ENCODE results near the gene GATAD1.
"Not testable (repeated sequence)": the region's sequence is repeated elsewhere in the genome, so short reads cannot be mapped to it uniquely, and the experiment has no call there.

Gene GATAD1

GRCh38 chr7:92437956-92438491 is 9.3 kb upstream of the GATAD1 start:
- no peak for DNase-seq

GRCh38 chr7:92442720-92443119 is 4.6 kb upstream of the GATAD1 start:
- DNase-seq: not testable (repeated sequence)

GRCh38 chr7:92446869-92447344 is 375 bp upstream of the GATAD1 start:
- no peak for DNase-seq

GRCh38 chr7:92448205-92448747 is 994 bp downstream of the GATAD1 start:
- peak; percentile 38 for DNase-seq

GRCh38 chr7:92451645-92452044 is 4.4 kb downstream of the GATAD1 start:
- no peak for DNase-seq

- DNase-seq: no peak
These were observed 9.0 kb downstream of the GATAD1 start for GRCh38 chr7:92456236-92456635.

- DNase-seq: no peak
These were observed 12.8 kb downstream of the GATAD1 start for GRCh38 chr7:92460109-92460508.

GRCh38 chr7:92460510-92460909 is 13.2 kb downstream of the GATAD1 start:
- no peak for DNase-seq

- DNase-seq: peak; percentile 47
These were observed 14.0 kb downstream of the GATAD1 start for GRCh38 chr7:92461027-92462003.

- DNase-seq: no peak
These were observed 15.3 kb downstream of the GATAD1 start for GRCh38 chr7:92462560-92462959.

- no peak for DNase-seq
These were observed 17.2 kb downstream of the GATAD1 start for GRCh38 chr7:92464515-92464914.

- DNase-seq: no peak
These were observed 19.4 kb downstream of the GATAD1 start for GRCh38 chr7:92466682-92467081.

GRCh38 chr7:92468589-92468988 is 21.3 kb downstream of the GATAD1 start:
- DNase-seq: not testable (repeated sequence)

- DNase-seq: not testable (repeated sequence)
These were observed 26.7 kb downstream of the GATAD1 start for GRCh38 chr7:92473989-92474388.

GRCh38 chr7:92475261-92475770 is 28.0 kb downstream of the GATAD1 start:
- not testable (repeated sequence) for DNase-seq

GRCh38 chr7:92475851-92476590 is 28.7 kb downstream of the GATAD1 start:
- DNase-seq: not testable (repeated sequence)

GRCh38 chr7:92477681-92478080 is 30.4 kb downstream of the GATAD1 start, which contains the start of gene ERVW-1:
TSS of gene ERVW-1 (minus strand) at chr7:92477946. CDS start at chr7:92470381, 7,565 bp downstream.
- DNase-seq: not testable (repeated sequence)

GRCh38 chr7:92478095-92478494 is 30.8 kb downstream of the GATAD1 start:
- no peak for DNase-seq

- DNase-seq: no peak
These were observed 31.4 kb downstream of the GATAD1 start for GRCh38 chr7:92478711-92479110.

- DNase-seq: not testable (repeated sequence)
These were observed 31.9 kb downstream of the GATAD1 start for GRCh38 chr7:92479146-92479545.

GRCh38 chr7:92483624-92484023 is 36.3 kb downstream of the GATAD1 start:
- DNase-seq: not testable (repeated sequence)

GRCh38 chr7:92484226-92484625 is 36.9 kb downstream of the GATAD1 start:
- not testable (repeated sequence) for DNase-seq

Data from SHP77 treated with DMSO at 0.1 percent for 48 hours (cell line).